NB4 (cell line): ENCODE results near the gene SH3GLB2.

ENCODE experiments used
- POLR2A ChIP-seq: IDR thresholded peaks from 2 replicates; pipeline ENCODE4 v1.6.1; 2011; ENCODE audit warnings: mild to moderate bottlenecking; ENCODE audit not compliant: insufficient read length; ENCODE audit errors: extremely low read depth
- TF ChIP-seq, protein P1 (sequence below): IDR thresholded peaks from one replicate; pipeline ENCODE4 v1.5.1; 2012; ENCODE audit warnings: low read depth, low read length

DNA sequence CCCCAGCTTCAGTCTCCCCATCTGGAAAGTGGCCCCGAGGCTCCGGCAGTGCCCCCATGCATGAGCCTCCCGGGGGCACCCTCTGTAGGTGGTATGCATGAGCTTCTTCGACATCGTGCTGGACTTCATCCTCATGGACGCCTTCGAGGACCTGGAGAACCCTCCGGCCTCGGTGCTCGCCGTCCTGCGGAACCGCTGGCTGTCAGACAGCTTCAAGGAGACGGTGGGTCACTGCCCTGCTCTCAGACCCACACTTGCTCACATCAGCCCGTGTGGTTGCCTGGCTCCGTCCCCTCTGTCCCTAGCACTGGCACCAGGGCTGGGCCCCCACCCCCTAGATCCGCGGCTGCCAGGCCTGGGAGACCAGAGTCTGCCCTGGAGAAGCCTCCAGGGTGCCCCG, 40.0 kb upstream of the SH3GLB2 start:
- TF ChIP-seq, protein P1, sequence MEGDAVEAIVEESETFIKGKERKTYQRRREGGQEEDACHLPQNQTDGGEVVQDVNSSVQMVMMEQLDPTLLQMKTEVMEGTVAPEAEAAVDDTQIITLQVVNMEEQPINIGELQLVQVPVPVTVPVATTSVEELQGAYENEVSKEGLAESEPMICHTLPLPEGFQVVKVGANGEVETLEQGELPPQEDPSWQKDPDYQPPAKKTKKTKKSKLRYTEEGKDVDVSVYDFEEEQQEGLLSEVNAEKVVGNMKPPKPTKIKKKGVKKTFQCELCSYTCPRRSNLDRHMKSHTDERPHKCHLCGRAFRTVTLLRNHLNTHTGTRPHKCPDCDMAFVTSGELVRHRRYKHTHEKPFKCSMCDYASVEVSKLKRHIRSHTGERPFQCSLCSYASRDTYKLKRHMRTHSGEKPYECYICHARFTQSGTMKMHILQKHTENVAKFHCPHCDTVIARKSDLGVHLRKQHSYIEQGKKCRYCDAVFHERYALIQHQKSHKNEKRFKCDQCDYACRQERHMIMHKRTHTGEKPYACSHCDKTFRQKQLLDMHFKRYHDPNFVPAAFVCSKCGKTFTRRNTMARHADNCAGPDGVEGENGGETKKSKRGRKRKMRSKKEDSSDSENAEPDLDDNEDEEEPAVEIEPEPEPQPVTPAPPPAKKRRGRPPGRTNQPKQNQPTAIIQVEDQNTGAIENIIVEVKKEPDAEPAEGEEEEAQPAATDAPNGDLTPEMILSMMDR = no peak
- TF ChIP-seq POLR2A = no peak
